ENCODE results near the gene RBM19. TPM values are rescaled to one million over a fixed set of nuclear protein-coding genes. Genes with fewer than 3 reads are reported as not detected.
"Not testable (repeated sequence)": the region's sequence is repeated elsewhere in the genome, so short reads cannot be mapped to it uniquely, and the experiment has no call there.

Gene RBM19
- total RNA-seq, 1 experiment from 2014 or later = 23.8 TPM

GRCh38 chr12:113912760-113913329, 53.3 kb downstream of the RBM19 start:
- in situ Hi-C loops (cut with HindIII; ENCODE audit: low pct_unique_long_range_greater_than_20kb, low sequenced_read_pairs) = no loop called here
- DNase-seq (ENCODE audit: low read depth) = peak; percentile 32

GRCh38 chr12:113911971-113912759, 54.0 kb downstream of the RBM19 start:
- in situ Hi-C loops (cut with HindIII; ENCODE audit: low pct_unique_long_range_greater_than_20kb, low sequenced_read_pairs) = no loop called here
- no peak for DNase-seq (ENCODE audit: low read depth)

- no peak for DNase-seq (ENCODE audit: low read depth)
- in situ Hi-C loops (cut with HindIII; ENCODE audit: low pct_unique_long_range_greater_than_20kb, low sequenced_read_pairs) = no loop called here
Measured at GRCh38 chr12:113910751-113911272, 55.3 kb downstream of the RBM19 start.

GRCh38 chr12:113909776-113910420, 56.2 kb downstream of the RBM19 start:
- DNase-seq (ENCODE audit: low read depth) = no peak
- in situ Hi-C loops (cut with HindIII; ENCODE audit: low pct_unique_long_range_greater_than_20kb, low sequenced_read_pairs) = no loop called here

GRCh38 chr12:113908584-113909100, 57.5 kb downstream of the RBM19 start:
- in situ Hi-C loops (cut with HindIII; ENCODE audit: low pct_unique_long_range_greater_than_20kb, low sequenced_read_pairs) = no loop called here

GRCh38 chr12:113907446-113908180, 58.5 kb downstream of the RBM19 start:
- in situ Hi-C loops (cut with HindIII; ENCODE audit: low pct_unique_long_range_greater_than_20kb, low sequenced_read_pairs) = no loop called here
- no peak for DNase-seq (ENCODE audit: low read depth)

More at GRCh38 chr12:113908584-113909100, 57.5 kb downstream of the RBM19 start:
- no peak for DNase-seq (ENCODE audit: low read depth)

- no peak for DNase-seq (ENCODE audit: low read depth)
- in situ Hi-C loops (cut with HindIII; ENCODE audit: low pct_unique_long_range_greater_than_20kb, low sequenced_read_pairs) = no loop called here
Measured at GRCh38 chr12:113906411-113907200, 59.5 kb downstream of the RBM19 start.

GRCh38 chr12:113905829-113906228, 60.3 kb downstream of the RBM19 start:
- DNase-seq (ENCODE audit: low read depth) = no peak
- in situ Hi-C loops (cut with HindIII; ENCODE audit: low pct_unique_long_range_greater_than_20kb, low sequenced_read_pairs) = no loop called here

- in situ Hi-C loops (cut with HindIII; ENCODE audit: low pct_unique_long_range_greater_than_20kb, low sequenced_read_pairs) = no loop called here
Measured at GRCh38 chr12:113903381-113903863, 62.7 kb downstream of the RBM19 start.

GRCh38 chr12:113901319-113901718, 64.8 kb downstream of the RBM19 start:
- DNase-seq (ENCODE audit: low read depth); in situ Hi-C loops (cut with HindIII; ENCODE audit: low pct_unique_long_range_greater_than_20kb, low sequenced_read_pairs): not testable (repeated sequence)

More at GRCh38 chr12:113903381-113903863, 62.7 kb downstream of the RBM19 start:
- DNase-seq (ENCODE audit: low read depth) = no peak

- DNase-seq (ENCODE audit: low read depth) = no peak
- in situ Hi-C loops (cut with HindIII; ENCODE audit: low pct_unique_long_range_greater_than_20kb, low sequenced_read_pairs) = no loop called here
Measured at GRCh38 chr12:113900716-113901115, 65.4 kb downstream of the RBM19 start.

- in situ Hi-C loops (cut with HindIII; ENCODE audit: low pct_unique_long_range_greater_than_20kb, low sequenced_read_pairs) = no loop called here
- DNase-seq (ENCODE audit: low read depth) = no peak
Measured at GRCh38 chr12:113899561-113900471, 66.3 kb downstream of the RBM19 start.

GRCh38 chr12:113899042-113899560, 67.0 kb downstream of the RBM19 start:
- DNase-seq (ENCODE audit: low read depth) = no peak
- in situ Hi-C loops (cut with HindIII; ENCODE audit: low pct_unique_long_range_greater_than_20kb, low sequenced_read_pairs) = no loop called here

GRCh38 chr12:113898466-113898865, 67.7 kb downstream of the RBM19 start:
- no peak for DNase-seq (ENCODE audit: low read depth)
- in situ Hi-C loops (cut with HindIII; ENCODE audit: low pct_unique_long_range_greater_than_20kb, low sequenced_read_pairs) = no loop called here

- in situ Hi-C loops (cut with HindIII; ENCODE audit: low pct_unique_long_range_greater_than_20kb, low sequenced_read_pairs) = no loop called here
- DNase-seq (ENCODE audit: low read depth) = no peak
Measured at GRCh38 chr12:113897406-113897805, 68.7 kb downstream of the RBM19 start.

GRCh38 chr12:113896841-113897240, 69.3 kb downstream of the RBM19 start:
- DNase-seq (ENCODE audit: low read depth) = no peak
- in situ Hi-C loops (cut with HindIII; ENCODE audit: low pct_unique_long_range_greater_than_20kb, low sequenced_read_pairs) = no loop called here

Data from Caki2 (cell line).